Liver (tissue), 9 donors: ENCODE data around the gene KAZALD1. TPM values are rescaled to one million over a fixed set of nuclear protein-coding genes. Genes with fewer than 3 reads are reported as not detected.
A peak's percentile ranks its signal among the peaks of the same experiment; 100 is the strongest.

Experiments
- DNase-seq: peaks from one replicate; pipeline ENCODE4 v3.0.0-alpha.2; 2017; ENCODE audit warnings: low spot score
- H3K27ac ChIP-seq, 2 donors: one replicate each; pipeline ENCODE4 v1.7.0; 2013; ENCODE audit warnings: inconsistent platforms in 2 of 2, low read length in 2 of 2, control low read depth in 1 of 2, low read depth in 1 of 2, mild to moderate bottlenecking in 1 of 2
- H3K27me3 ChIP-seq, 4 donors: one replicate each; pipeline versions ENCODE4 v1.6.1 to v1.7.0; 2013; ENCODE audit warnings: low read length in 3 of 4, inconsistent platforms in 1 of 4, mild to moderate bottlenecking in 1 of 4, moderate library complexity in 1 of 4; ENCODE audit not compliant: control insufficient read depth in 4 of 4, insufficient read depth in 4 of 4
- H3K36me3 ChIP-seq, 4 donors: one replicate each; pipeline versions ENCODE4 v1.6.1 to v1.7.0; 2013; ENCODE audit warnings: low read length in 3 of 4, mild to moderate bottlenecking in 3 of 4, low read depth in 1 of 4, moderate library complexity in 1 of 4; ENCODE audit not compliant: control insufficient read depth in 4 of 4, insufficient read depth in 3 of 4
- H3K4me1 ChIP-seq, 4 donors: one replicate each; pipeline versions ENCODE4 v1.6.1 to v1.7.0; 2013; ENCODE audit warnings: low read length in 3 of 4, mild to moderate bottlenecking in 3 of 4, moderate library complexity in 1 of 4; ENCODE audit not compliant: control insufficient read depth in 4 of 4, insufficient read depth in 4 of 4
- H3K4me3 ChIP-seq, 3 donors: one replicate each; pipeline versions ENCODE4 v1.6.1 to v1.7.0; 2013; ENCODE audit warnings: low read length in 3 of 3, control low read depth in 1 of 3, low read depth in 1 of 3, mild to moderate bottlenecking in 1 of 3
- H3K9ac ChIP-seq, 2 donors: one replicate each; pipeline ENCODE4 v1.7.0; 2013; ENCODE audit warnings: low read length in 2 of 2, mild to moderate bottlenecking in 2 of 2, moderate library complexity in 2 of 2, control low read depth in 1 of 2, low read depth in 1 of 2
- H3K9me3 ChIP-seq, 4 donors: one replicate each; pipeline versions ENCODE4 v1.6.1 to v1.7.0; 2013; ENCODE audit warnings: low read length in 3 of 4; ENCODE audit not compliant: control insufficient read depth in 4 of 4
- ATF3 ChIP-seq: IDR thresholded peaks from 2 replicates; pipeline ENCODE4 v1.6.1; 2016; ENCODE audit warnings: antibody characterized with exemption
- CTCF ChIP-seq: fragments of 150-350 bp; IDR thresholded peaks from 2 replicates; pipeline ENCODE4 v1.5.1; 2017; ENCODE audit warnings: improper control_type of control experiment, low read depth, low read length; ENCODE audit not compliant: missing input control
- FOXA1 ChIP-seq: IDR thresholded peaks from 2 replicates; pipeline ENCODE4 v1.6.1; 2016; ENCODE audit warnings: antibody characterized with exemption
- FOXA2 ChIP-seq: IDR thresholded peaks from 2 replicates; pipeline ENCODE4 v1.6.1; 2016; ENCODE audit warnings: antibody characterized with exemption
- HNF4G ChIP-seq: IDR thresholded peaks from 2 replicates; pipeline ENCODE4 v1.6.1; 2016; ENCODE audit warnings: antibody characterized with exemption
- JUND ChIP-seq, 2 donors: IDR thresholded peaks; 2 replicates each; pipeline ENCODE4 v1.6.1; 2016; ENCODE audit warnings: antibody characterized with exemption in 2 of 2
- MAX ChIP-seq: IDR thresholded peaks from 2 replicates; pipeline ENCODE4 v1.6.1; 2016; ENCODE audit warnings: antibody characterized with exemption
- NR2F2 ChIP-seq: IDR thresholded peaks from 2 replicates; pipeline ENCODE4 v1.6.1; 2016; ENCODE audit warnings: antibody characterized with exemption
- RAD21 ChIP-seq, 2 donors: IDR thresholded peaks; 2 replicates each; pipeline ENCODE4 v1.6.1; 2016; ENCODE audit warnings: antibody characterized with exemption in 2 of 2, mild to moderate bottlenecking in 2 of 2
- REST ChIP-seq: IDR thresholded peaks from 2 replicates; pipeline ENCODE4 v1.6.1; 2016; ENCODE audit warnings: antibody characterized with exemption, mild to moderate bottlenecking
- RXRA ChIP-seq, 2 donors: IDR thresholded peaks; 2 replicates each; pipeline ENCODE4 v1.6.1; 2017 to 2018; ENCODE audit warnings: antibody characterized with exemption in 2 of 2, mild to moderate bottlenecking in 1 of 2
- SP1 ChIP-seq: IDR thresholded peaks from 2 replicates; pipeline ENCODE4 v1.6.1; 2018; ENCODE audit warnings: antibody characterized with exemption, mild to moderate bottlenecking
- TAF1 ChIP-seq: conservative IDR thresholded peaks from 2 replicates; pipeline ENCODE4 v1.6.1; 2016; ENCODE audit warnings: antibody characterized with exemption, mild to moderate bottlenecking
- ZBTB33 ChIP-seq: IDR thresholded peaks from 2 replicates; pipeline ENCODE4 v1.6.1; 2016; ENCODE audit warnings: antibody characterized with exemption
- WGBS: extraction: QIAGEN DNeasy Blood & Tissue Kit; methylation state at CpG from one replicate; pipeline ENCODE4 v1.1.7; 2013; 5-methylcytosine and 5-hydroxymethylcytosine counted together
- polyA plus RNA-seq, 2 donors: library from polyadenylated mRNA; stranded (reverse) in 1 of 2; unstranded in 1 of 2; fragments of 200-250 nt in 1 of 2; fragments of >200 nt in 1 of 2; fragmentation: Nextera tagmentation in 1 of 2; extraction: Ambion mirVana in 1 of 2; gene quantifications; one replicate each; pipeline versions ENCODE4 v1.2.1 to v1.2.3, GENCODE V29; 2013 to 2015
- total RNA-seq, 2 donors: library from RNA; depleted of rRNA; stranded (reverse); fragments of >200 nt; gene quantifications; one replicate each; pipeline ENCODE4 v1.2.3, GENCODE V29; 2014
- donor health status: healthy.
- donor health status: healthy.
- donor health status: healthy.
- donor health status: healthy.
- donor health status: healthy.

Gene KAZALD1
- total and polyA plus RNA-seq, 4 donors, result 0.21 to 1.2 (median 0.71) TPM

- WGBS, result 44% methylated on average over 5 of the region's 5 CpGs
Observed at GRCh38 chr10:101080933-101081931, 19.4 kb downstream of the KAZALD1 start.

GRCh38 chr10:101085846-101086245 lies 24.1 kb downstream of the KAZALD1 start:
- Histone ChIP-seq H3K9ac (no peak overlapping the region), H3K36me3 (no peaks in the 10 kb centered on the region), H3K9me3 (no peaks in the 10 kb centered on the region), H3K4me1 (no peaks in the 10 kb centered on the region), H3K27ac (no peak overlapping the region), H3K27me3 (peaks cover 0 to 8% (median 2%) of the 10 kb centered on the region in 4 donors), H3K4me3 (no peak overlapping the region)
- WGBS, result 74% methylated on average over 6 of the region's 6 CpGs
- TF ChIP-seq ATF3 (no peak), MAX (no peak), TAF1 (no peak), JUND (IDR thresholded peaks at IDR 0.05) (no peak), NR2F2 (no peak), SP1 (no peak), CTCF (no peak), ZBTB33 (no peak), FOXA1 (no peak), HNF4G (no peak), FOXA2 (no peak), RXRA (IDR thresholded peaks at IDR 0.05) (no peak)
- no peak for DNase-seq

More at GRCh38 chr10:101080933-101081931, 19.4 kb downstream of the KAZALD1 start:
- Histone ChIP-seq H3K27me3 (peaks cover 0 to 3% (median 0%) of the 10 kb centered on the region in 4 donors), H3K27ac (no peak overlapping the region), H3K9me3 (no peaks in the 10 kb centered on the region), H3K36me3 (no peaks in the 10 kb centered on the region), H3K4me1 (no peaks in the 10 kb centered on the region), H3K9ac (no peak overlapping the region), H3K4me3 (no peak overlapping the region)
- DNase-seq, result no peak
- no peak for TF ChIP-seq RAD21 (IDR thresholded peaks at IDR 0.05)
- peak; percentile 99 for TF ChIP-seq REST
